Measurements from ENCODE around the gene AP1M1.

GRCh38 chr19:16200038-16201010 lies 2.6 kb downstream of the AP1M1 start:
- no peak for TF ChIP-seq CTCF (tag by site-specific recombination; IDR thresholded peaks at IDR 0.05)
- TF ChIP-seq ZNF580 (tag by site-specific recombination; IDR thresholded peaks at IDR 0.05) = no peak

All from HEK293 (cell line).